HG02678 (cell line): ENCODE results near the gene ACSS1.
"Not testable (repeated sequence)": the region's sequence is repeated elsewhere in the genome, so short reads cannot be mapped to it uniquely, and the experiment has no call there.

Experiments
- ATAC-seq: cut with Tn5 transposase; IDR thresholded peaks from one replicate; pipeline ENCODE4 v1.9.1; 2021; ENCODE audit warnings: mild to moderate bottlenecking, moderate library complexity; ENCODE audit not compliant: unreplicated experiment

The ACSS1 gene

GRCh38 chr20:25015986-25016385, 42.0 kb downstream of the ACSS1 start:
- no peak for ATAC-seq

GRCh38 chr20:25014816-25015215, 43.1 kb downstream of the ACSS1 start:
- ATAC-seq, result no peak

- ATAC-seq, result no peak
Observed at GRCh38 chr20:25013478-25014380, 44.2 kb downstream of the ACSS1 start.

GRCh38 chr20:25012616-25013189, 45.2 kb downstream of the ACSS1 start:
- ATAC-seq, result no peak

- ATAC-seq, result no peak
Observed at GRCh38 chr20:25011831-25012241, 46.1 kb downstream of the ACSS1 start.

GRCh38 chr20:25011261-25011660, 46.7 kb downstream of the ACSS1 start:
- ATAC-seq, result no peak

GRCh38 chr20:25009218-25010145, 48.5 kb downstream of the ACSS1 start:
- ATAC-seq, result no peak

GRCh38 chr20:25008388-25009217, 49.3 kb downstream of the ACSS1 start:
- ATAC-seq, result no peak

- no peak for ATAC-seq
Observed at GRCh38 chr20:25007491-25008305, 50.2 kb downstream of the ACSS1 start.

GRCh38 chr20:25006431-25007167, 51.3 kb downstream of the ACSS1 start:
- ATAC-seq, result no peak

GRCh38 chr20:25005661-25006060, 52.3 kb downstream of the ACSS1 start:
- ATAC-seq, result no peak

- ATAC-seq, result no peak
Observed at GRCh38 chr20:25005220-25005619, 52.7 kb downstream of the ACSS1 start.

GRCh38 chr20:25003002-25003401, 54.9 kb downstream of the ACSS1 start:
- no peak for ATAC-seq

- ATAC-seq, result not testable (repeated sequence)
Observed at GRCh38 chr20:25001323-25001722, 56.6 kb downstream of the ACSS1 start.

GRCh38 chr20:25000268-25000801, 57.6 kb downstream of the ACSS1 start:
- ATAC-seq, result no peak

GRCh38 chr20:24999568-24999967, 58.4 kb downstream of the ACSS1 start:
- ATAC-seq, result no peak

- no peak for ATAC-seq
Observed at GRCh38 chr20:24998631-24999445, 59.1 kb downstream of the ACSS1 start.

GRCh38 chr20:24998121-24998520, 59.8 kb downstream of the ACSS1 start:
- no peak for ATAC-seq
